Gastroesophageal sphincter (tissue), 3 donors: ENCODE measurements around the gene GJD4.

Experiments used
- CTCF ChIP-seq, 4 experiments: fragments of 200-600 bp in 2 of 4; fragments of 450-650 bp in 2 of 4; sonication (generic) in 1 of 4; IDR thresholded peaks; one replicate each; pipeline ENCODE4 v1.5.1; 2017 to 2019; ENCODE audit warnings: antibody characterized with exemption in 4 of 4, mild to moderate bottlenecking in 2 of 4, moderate library complexity in 2 of 4
- EP300 ChIP-seq: sonication (generic); formaldehyde crosslinking; IDR thresholded peaks from one replicate; pipeline ENCODE4 v1.6.1; 2017; ENCODE audit warnings: antibody characterized with exemption, mild to moderate bottlenecking
- POLR2A ChIP-seq, 2 donors: fragments of 450-650 bp; IDR thresholded peaks; one replicate each; pipeline ENCODE4 v1.6.1; 2017; ENCODE audit warnings: antibody characterized with exemption in 2 of 2, mild to moderate bottlenecking in 2 of 2, moderate library complexity in 1 of 2
- POLR2AphosphoS5 ChIP-seq: sonication (generic); formaldehyde crosslinking; IDR thresholded peaks from one replicate; pipeline ENCODE4 v1.6.1; 2017; ENCODE audit warnings: antibody characterized with exemption

- no peak for TF ChIP-seq CTCF (IDR thresholded peaks at IDR 0.05)
- no peak for TF ChIP-seq POLR2A (IDR thresholded peaks at IDR 0.05)
- TF ChIP-seq EP300: no peak
- no peak for TF ChIP-seq POLR2AphosphoS5
Measured at GRCh38 chr10:35569836-35570235, 35.3 kb upstream of the GJD4 start.
